DOHH2 (cell line): ENCODE measurements around the gene NUDT16L1.

Experiments used
- EZH2phosphoT487 ChIP-seq: fragments of 200-600 bp; sonication (generic); IDR thresholded peaks from 2 replicates; pipeline ENCODE4 v1.6.1; 2017; ENCODE audit warnings: borderline replicate concordance, mild to moderate bottlenecking, antibody characterized with exemption, low read length, moderate library complexity, mixed read lengths
- TF ChIP-seq, protein P1 (sequence below): fragments of 200-600 bp; sonication (generic); IDR thresholded peaks from one replicate; pipeline ENCODE4 v1.5.1; 2014; ENCODE audit warnings: antibody characterized with exemption, mild to moderate bottlenecking, low read depth, low read length; ENCODE audit not compliant: poor library complexity, severe bottlenecking

DNA sequence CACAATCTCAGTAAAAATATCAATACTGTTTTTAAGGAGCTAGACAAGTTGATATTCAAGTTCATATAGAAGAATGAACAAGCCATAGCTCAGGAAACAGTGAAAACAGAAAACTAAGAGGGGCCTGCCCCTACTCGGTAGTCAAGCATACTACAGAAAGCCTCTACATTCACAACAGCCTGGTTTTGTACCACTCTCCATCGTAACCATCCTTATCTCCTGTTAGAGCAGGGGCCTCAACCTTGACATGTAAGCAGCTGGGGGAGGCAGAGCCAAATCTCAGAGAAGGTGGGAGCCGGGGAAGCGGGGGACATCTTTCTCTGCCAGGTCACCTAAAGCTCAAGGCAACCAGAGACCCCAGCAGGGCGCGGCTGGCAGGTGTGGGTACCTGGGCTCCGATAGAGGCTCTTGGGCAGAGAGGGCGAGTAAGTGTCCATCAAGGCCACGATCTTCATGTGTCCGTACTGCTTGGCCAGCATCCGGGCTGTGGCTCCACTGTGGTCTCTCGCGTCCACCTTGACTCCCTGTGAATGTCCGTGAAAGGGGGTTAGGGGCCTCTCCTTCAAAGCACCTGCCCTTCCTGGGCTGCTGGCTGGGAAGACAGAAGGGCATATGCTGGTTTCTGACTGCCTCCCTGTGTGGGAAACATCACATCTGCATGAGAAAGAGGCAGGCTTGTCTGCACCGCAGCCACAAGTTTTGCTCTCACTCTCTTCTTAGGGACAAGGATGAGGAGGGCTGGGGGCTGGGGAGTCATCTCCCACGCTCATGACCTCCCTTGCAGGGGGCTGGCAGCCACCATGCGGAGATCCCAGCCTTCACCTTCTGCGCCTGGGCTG is 20.5 kb downstream of the NUDT16L1 start:
- TF ChIP-seq, protein P1, sequence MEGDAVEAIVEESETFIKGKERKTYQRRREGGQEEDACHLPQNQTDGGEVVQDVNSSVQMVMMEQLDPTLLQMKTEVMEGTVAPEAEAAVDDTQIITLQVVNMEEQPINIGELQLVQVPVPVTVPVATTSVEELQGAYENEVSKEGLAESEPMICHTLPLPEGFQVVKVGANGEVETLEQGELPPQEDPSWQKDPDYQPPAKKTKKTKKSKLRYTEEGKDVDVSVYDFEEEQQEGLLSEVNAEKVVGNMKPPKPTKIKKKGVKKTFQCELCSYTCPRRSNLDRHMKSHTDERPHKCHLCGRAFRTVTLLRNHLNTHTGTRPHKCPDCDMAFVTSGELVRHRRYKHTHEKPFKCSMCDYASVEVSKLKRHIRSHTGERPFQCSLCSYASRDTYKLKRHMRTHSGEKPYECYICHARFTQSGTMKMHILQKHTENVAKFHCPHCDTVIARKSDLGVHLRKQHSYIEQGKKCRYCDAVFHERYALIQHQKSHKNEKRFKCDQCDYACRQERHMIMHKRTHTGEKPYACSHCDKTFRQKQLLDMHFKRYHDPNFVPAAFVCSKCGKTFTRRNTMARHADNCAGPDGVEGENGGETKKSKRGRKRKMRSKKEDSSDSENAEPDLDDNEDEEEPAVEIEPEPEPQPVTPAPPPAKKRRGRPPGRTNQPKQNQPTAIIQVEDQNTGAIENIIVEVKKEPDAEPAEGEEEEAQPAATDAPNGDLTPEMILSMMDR, result no peak
- TF ChIP-seq EZH2phosphoT487, result no peak
